Measurements from ENCODE around the gene RPL22.

RPL22 gene

DNA sequence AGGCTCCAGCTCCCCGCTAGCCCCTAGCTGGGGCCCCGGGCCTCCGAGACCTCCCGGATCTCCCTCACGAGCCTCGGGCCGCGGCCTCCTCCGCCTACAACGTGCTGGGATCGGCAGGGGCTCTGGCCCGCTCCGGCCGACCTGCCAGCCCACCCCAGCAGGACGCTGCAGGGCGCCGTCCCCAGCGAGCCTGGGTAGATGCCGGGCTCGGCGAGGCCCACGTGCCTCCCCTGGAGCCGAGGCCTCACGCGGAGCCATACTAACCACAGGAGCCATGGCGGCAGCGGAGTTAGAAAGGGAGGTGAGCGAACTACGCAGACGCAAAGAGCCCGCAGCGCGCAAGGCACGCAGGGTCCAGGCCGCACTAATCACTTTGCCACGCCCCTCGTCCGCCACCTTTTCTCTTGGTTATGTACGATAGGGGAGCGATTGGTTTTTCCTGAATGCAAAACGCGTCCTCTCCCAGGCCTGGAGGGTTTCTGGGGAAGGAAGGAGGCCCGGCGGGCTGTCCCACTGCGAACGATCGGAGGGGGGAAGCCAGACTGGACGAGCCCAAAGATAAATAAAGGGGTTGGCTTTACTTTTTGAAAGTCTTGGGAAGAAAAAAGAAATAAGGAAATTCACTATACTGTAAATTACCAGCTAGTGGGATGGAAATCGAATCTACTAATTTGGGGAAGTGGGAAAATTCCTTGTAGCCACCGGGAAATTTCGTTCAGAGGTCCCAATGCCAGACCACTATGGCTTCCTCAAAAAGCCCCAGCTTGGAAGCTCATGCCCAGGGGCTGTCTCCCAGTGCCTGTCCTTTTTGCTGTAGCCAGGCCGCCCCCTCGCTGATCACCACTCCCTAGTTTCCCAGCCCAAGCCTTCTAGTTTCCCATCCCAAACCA is at the start of gene RPL22:
RPL22 (minus strand) TSS at position 298 of the 890 bp plus-strand sequence; CDS start at position 276, 22 bp downstream.
- DNase-seq, result peak; percentile 83 to 95 (median 94)

DNA sequence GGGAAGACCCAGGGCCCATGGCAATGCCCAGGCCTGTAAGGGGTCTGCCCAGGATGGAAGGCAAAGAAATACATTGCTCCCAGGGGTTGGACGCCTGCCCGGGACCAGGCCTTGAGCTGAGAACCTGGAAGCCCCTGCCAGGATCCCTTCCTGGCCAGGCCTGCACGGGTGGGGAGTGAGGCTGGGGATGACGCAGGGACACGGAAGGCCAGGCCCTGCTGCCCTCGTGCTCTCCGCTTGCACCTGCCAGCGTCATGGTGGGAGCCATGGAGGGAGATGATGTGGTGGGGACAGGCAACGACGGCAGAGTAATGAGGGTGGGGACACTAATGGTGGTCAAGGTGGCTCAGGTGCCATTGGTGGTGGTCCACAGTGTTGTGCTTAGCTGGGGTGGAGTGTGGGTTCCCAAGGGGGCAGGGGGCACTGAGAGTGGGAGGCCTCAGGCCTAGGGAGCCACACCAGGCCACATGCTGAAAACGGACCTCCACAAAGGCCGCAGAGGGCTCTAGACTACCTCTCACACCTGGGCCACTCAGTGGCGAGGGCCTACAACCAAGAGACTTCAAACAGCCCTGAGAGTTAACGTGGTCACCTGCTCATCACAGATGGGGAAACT is 48.9 kb upstream of the RPL22 start:
- DNase-seq, result no peak

DNA sequence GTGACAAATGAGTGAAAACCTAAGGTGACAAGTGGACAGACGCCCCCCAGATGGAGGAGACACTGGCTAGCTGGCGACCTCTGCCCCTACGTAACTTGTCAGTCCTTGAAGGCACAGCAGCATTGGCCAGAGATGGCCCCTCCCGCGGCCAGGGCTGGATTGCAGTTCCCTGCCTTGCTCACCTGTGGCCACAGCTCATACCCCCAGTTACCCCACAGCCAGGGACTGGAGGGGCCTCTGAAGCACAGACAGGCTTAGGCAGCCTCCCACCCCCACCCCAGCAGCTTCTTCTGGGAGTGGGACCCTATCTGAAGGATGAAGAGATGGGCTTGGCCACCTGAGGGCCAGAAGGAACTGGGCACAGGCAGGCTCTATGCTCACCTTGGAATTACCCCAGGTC is 48.3 kb upstream of the RPL22 start:
- DNase-seq, result no peak

DNA sequence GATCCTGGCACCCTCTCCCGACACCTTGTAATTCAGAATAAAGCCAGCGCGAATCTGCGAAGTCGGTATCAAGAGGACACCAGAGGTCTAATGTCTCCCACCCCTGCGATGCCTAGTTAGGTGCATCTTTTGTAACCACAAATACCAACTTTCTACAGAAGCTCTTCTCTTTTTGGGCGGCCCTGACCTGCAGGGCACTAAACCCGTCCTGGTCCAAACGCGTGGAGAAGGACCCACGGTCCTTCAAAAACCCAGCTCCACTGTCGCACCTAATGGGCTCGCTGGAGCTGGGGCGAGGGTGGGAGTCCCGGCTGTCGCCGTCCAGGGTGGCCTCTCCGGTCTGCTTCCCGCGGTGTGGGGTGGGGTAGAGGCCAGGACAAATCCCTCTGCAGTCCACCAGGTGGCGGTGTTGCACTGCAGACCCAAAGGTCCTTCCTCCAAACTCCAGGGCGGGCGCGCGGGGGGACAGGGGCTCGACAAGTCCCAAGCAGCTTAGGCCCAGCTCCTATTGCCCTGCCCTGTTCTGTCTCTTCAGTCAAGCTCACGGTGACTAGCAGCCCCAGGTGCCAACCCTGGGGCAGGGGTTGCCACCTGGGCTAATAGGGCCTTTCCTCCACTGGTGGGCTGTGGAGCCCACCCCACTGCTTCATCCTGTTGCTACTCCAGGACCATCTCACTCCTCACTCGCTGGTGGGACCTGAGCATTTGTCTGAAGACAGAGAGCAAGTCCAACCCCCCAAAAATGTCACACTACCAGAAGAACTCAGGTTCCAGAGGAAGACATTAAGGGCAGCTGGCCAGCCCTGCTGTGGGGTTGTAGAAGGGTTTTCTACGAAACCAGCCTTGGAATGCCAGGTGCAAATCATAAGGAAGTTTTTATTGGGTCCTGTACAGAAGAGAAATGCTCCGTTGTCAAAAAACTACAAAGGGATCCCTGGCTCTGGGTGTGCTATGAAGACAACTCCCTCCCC is 47.4 kb upstream of the RPL22 start:
- peak; percentile 38 to 76 (median 68) for DNase-seq

DNA sequence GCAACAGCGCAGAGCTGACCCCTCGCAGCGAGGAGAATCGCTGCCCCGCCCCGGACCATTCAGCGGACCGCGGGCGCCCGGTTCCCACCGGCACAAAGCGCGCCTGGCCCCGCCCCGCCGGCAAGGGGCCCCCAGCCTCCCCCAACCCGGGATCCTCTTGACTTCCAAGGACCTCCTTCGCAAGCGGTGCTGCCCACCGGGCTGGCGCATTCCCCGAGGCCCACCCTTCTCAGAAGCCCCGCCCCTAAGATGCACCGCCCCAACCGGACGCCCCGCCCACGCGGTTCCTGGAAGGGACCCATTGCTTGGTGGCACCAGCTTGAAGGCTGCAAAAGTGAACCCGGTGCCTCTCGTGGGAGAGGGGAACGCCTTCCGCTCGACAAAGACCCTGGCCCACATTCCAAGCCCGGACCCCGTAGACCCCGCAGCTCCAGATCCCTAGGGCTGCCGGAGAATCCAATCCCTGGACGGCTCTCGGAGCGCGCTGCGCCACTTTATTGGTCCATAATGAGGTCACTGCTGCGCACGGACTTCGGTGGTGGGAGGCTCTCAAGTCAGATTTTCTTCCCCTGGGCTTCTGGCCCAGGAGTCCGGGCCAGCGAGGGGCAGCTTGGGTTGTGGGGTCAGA is 46.6 kb upstream of the RPL22 start:
- peak in 1 of 4 experiments; percentile 10 for DNase-seq

DNA sequence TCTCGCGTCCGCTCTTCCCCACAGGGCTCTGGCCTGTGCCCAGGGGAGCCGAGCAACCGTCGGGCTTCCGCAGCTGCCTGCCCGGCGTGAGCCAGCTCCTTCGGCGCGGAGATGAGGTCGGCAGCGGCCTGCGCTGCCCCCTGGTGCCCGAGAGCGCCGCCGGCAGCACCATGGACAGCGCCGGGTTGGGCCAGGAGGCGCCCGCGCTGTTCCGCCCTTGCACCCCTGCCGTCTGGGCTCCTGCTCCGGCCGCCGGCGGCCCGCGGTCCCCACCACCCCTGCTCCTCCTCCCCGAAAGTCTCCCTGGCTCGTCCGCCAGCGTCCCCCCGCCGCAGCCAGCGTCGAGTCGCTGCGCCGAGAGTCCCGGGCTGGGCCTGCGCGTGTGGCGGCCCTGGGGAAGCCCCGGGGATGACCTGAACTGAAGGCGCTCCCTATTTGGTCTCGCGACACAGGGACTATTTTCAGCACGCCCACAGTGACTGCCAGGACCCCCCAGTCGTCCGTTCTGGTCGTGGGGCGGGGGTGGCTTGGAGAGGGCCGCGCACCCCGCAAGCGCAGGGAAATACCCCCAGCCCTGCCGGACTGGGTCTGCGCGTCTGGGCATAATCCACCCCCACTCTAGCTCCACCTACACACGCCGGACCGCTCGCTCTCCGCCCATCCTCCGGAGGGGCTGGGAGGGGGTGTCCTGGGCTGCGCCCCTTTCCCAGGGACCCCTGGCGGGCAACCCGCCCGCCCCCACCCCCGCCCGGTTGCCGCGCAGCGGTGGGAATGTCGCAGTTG is 45.9 kb upstream of the RPL22 start:
- peak; percentile 42 to 71 (median 56) for DNase-seq

DNA sequence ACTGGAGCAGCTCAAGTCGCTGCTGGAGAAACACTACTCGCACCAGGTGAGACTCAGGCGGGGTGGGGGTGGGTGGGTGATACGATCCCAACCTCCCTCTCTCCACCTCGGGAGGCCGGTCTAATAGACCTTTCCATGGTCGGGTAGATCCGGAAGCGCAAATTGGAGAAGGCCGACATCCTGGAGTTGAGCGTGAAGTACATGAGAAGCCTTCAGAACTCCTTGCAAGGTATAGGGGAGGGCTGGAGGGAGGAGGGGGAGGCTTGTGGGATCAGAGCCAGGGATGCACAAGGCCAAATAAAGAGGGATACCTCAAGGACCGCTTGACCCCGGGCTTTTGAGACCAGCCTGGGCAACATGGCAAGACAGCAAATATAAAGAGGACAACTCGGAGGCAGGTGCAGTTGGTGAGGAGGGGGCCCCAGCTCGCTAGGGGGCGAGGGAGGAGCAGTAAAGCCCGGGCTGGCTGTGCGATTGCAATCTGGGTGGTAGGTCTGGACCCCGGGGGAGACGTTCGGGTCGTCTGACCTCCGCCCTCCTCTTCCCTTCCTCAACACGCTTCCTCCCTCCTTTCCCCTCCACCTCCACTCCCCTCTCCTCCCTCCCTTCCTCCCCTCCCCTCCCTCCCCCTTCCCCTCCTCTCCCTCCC is 45.1 kb upstream of the RPL22 start:
- DNase-seq, result no peak

DNA sequence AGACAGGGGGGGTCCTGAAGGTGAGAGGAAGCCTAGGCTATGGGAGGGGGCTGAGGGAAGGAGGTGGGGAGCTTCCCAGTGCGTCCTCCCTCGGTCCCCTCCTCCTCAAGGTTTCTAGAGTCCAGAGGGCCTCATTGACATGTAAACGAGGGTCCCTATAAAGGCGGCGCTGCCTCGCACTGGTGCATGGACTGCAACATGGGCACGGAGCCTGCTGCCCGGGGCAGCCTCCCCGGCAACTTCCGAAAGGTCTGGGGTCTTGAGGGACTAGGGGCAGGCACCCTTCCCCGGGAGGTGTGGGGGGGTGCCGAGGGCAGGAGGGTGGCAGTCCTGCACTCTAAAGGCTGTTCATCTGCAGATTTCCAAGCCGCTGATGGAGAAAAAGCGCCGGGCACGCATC is 44.6 kb upstream of the RPL22 start, which contains the start of gene HES3:
HES3 (plus strand) TSS at position 187 of the 400 bp plus-strand sequence; CDS start at position 374, 187 bp downstream.
- no peak for DNase-seq

DNA sequence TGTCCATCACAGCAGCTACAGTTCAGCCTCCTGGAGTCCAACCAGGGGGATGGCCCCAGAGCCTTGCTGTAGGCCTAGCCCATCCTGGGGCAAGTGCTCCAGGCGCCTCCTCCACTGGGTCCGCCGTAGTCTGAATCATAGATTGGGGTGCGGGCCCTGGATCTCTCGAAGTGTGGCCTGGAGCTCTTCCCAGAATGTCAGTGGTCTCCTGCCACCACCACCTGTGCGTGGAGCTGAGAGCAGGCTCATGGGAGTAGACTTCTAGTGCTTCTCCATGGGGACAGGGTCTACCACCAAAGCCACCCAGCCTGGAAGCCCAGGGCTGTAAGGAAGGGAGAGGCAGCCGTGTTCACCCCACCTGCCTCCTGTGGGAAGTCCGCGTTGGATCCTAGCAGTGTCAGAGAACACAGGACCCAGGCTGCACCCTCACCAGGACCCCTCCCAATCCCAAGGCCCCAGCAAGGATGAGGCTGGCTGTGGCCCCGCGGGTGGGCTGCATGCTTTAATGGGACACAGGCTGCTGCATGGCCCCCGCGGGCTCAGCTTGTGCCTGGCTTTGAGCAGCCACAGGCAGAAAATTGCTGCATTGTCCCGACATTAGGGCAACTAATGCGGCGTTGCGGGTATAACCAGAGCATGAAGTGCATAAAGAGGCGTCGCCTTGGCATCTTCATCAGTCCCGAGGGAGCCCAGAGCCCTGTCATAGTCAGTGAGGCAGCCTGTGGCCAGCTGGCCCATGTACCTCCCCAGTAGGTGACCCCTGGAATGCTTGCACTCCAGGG is 43.8 kb upstream of the RPL22 start:
- no peak for DNase-seq

DNA sequence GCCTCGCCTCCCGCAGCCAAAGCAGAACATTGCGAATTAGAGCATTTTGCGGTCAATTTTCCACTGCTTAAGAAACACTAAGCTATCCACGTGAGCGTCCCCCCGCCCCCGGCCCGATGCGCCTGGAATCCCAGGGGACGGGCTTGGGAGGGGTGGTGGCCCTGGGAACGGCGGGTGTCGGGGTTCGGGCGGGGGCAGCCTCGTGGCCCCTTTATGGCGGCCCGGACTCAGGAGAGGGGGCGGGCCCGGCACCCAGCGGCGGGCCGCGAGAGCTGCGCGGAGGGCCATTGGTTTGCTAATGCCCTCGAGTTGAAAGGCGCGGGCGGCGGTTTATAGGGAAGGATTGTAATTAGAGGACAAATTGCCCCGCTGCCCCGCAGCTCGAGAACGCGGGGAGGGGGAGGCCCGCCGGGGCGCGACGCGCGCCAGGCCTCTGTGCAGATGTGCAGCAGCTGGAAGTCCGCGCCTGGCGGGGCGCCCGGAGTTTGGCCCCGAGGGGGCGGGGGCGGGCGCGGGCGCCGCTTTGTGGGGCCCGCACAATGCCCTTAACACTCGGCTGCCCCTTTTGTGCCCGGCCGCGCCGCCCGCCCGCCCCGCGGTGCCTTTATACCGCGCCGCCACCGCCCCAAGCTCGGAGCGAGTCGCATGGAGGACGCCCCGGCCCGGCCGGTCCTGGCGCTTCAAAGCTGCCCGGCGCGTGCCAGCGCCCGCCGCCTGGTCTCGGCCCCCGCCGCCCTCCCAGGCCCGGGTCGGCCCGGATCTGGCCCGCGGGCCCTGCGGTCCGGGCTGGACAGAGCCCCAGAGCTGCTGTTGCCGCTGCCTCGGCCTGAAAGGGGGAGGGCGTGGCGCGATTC is 42.7 kb upstream of the RPL22 start:
- no peak for DNase-seq

DNA sequence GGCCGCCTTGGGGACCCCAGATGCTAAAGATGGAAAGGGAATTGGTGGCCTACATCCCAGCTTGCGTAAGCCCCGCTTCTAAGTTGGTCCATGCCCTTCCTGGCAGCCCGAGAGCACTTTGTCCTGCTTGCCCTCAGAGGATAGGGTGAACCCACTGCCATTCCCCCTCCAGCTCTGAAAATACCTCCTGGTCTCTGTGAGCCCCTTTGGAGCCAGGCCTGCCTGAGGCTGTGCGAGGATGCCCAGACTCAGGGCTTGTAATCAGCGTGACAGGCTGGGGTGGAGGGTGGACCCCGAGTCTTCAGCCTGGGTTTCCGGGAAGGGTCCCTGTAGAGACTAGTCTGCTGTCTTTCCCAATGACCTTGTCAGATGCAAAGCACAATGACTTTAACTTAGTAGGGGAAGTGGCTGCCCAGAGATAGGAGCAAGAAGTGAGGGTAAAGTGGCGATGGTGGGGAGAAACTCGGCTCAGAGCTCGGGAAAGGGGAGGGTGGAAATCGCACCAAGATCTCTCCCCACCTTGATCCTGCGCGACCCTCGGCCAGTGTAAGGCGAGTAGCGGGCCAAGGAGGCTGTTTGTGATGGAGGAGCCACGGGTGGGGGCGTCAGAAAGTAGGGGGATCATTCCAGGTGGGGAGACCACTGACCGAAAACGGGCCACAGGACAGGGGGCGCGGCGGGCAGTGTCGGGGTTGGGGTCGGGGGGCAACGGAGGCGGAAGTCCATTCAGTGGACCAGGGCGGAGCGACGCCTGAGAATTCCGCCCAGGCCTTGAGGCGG is 41.9 kb upstream of the RPL22 start:
- DNase-seq, result no peak

DNA sequence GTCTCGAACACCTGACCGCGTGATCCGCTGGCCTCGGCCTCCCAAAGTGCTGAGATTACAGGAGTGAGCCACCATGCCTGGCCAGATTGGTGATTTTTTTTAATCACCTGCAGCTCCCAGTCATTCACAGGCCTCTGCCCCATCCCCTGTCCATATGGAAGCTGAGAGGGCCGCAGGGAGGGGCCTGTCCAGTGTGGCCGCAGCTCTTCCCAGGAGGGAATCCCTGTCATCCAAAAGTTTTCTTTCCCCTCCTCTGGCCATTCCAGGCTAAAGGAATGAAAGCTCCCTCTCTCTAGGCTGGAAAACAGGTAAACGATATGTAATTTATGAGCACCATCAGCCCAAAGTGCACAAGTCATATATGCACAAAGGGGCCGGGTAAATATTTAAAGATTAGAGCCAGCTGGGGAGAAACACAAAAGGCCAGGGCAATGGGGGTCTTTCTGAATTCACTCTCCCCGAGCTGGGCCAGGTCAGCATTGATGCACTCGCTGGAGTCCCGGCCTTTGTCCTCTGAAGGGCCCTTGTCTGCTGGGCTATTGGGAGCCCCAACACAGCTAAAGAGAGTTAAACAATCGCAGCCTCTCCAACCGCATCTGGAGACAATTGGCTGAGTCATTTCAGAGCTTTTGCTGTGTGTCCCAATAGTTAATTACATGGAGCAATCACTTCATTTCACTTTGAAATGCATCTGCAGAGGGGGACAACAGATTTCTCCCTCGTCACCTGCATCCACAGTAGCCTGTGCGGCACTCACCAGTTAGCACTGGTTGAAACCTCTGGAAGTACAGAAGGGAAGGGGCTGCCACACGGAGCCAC is 40.8 kb upstream of the RPL22 start:
- no peak for DNase-seq

DNA sequence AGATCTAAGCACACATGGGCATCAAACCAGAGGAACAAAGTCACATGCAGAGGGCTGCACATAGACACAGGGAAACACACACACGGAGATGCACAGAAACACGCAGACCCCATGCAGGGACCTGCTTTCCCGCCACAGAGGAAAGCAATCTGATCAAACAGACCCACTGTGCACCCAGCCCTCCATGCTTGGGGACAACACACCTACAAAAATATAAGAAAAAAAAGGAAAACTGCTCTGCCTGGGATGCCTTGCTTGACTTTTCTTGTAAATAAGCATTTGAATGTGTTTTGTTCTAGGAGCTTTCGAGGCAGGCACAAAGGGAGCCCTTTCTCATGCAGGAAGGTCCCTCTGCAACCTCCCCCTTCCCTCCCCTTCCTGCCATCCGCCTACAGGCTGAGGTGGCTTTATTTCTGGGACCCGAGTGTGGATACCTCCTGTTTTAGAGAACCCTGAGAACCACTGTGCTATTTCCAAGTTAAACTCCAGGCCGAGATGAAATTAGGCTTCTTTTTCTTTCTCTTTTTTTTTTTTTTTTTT is 39.9 kb upstream of the RPL22 start:
- no peak for DNase-seq

DNA sequence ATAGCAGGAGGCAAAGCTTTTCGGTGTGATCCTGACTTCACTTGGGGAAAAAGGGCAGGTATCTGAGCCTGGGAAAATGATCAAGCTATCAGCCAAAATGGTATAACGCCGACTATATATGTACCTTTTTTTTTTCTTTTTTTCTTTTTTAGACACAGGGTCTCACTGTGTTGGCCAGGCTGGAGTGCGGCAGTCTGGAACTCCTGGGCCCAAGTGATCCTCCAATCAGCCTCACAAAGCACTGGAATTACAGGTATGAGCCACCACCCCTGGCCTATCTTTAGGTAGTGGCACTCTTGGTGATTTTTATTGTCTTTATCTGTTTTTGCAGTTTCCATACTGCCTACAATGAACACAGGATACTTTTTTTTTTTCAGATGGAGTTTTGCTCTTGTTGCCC is 37.7 kb upstream of the RPL22 start:
- no peak for DNase-seq

DNA sequence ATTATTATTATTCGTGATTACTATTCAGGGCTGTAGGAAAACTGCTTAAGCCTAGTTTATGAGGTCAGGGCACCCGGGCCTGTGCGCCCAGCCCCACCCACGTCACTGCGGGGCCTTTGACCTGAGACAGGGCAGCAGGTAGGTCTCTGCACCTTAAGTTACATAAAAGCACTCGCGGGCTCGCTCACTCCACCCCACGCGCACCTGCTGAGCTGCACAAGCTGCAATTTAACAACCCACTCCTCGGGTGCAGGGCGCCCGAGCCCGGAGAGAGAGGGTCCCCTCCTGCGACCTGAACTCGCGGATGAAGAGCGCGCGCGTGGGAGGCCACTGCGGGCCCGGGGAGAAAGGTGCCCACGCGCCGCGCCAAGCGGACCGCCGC is 35.9 kb upstream of the RPL22 start:
- no peak for DNase-seq

DNA sequence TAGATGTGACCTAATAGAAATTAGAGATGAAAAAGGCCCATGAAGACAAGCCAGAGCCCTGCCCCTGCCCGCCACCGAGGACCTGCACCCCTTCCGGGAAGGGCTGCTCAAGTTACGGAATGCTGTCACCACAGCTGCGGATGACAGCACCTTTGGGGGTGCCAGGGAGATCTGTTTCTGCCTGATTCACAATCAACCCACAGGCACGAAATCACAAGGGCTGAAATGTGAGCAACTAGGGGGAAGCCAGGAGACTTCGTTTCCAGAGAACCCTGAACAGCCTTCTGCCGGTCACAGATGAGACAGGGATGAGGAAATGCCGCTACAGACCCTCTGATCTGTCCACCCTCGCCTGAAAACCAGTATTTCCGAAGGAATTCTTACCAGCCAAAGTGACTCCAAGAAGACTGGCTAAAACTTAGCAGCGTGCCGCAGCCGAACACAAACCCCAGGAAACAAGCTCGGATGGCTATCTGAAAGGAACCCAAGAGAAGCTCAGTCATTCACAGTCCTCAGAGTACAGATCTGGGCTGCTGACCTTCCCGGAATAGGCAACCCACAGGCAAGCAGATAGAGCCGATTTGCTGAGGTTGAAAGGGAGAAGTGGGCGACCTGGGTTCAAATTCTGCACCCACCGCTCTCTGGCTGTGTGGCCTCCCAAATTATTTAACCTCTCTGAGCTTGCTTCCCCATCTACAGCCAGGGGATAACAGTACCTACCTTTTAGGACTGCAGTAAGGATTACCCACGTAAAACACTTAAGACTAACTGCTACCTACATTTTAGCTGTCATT is 35.3 kb upstream of the RPL22 start:
- no peak for DNase-seq

Measured in activated naive CD4-positive, alpha-beta T cell (primary cell).